T-cell (primary cell): ENCODE data around the gene NFIC. TPM values are rescaled to one million over a fixed set of nuclear protein-coding genes. Genes with fewer than 3 reads are reported as not detected.

Experiments used
- ATAC-seq, 4 experiments: fragments of 200-7000 bp in 3 of 4; fragments of 150-1000 bp in 1 of 4; cut with Tn5 transposase; replicated peaks in 1 of 4; 1 replicate in 3 of 4; 2 replicates in 1 of 4; pipeline ENCODE4 v1.10.0; 2021; ENCODE audit warnings: moderate library complexity in 3 of 4, mild to moderate bottlenecking in 2 of 4, moderate number of reproducible peaks in 1 of 4
- CTCF ChIA-PET, 2 donors: fragments of 300-600 bp; sonication (Branson Sonifier 250); formaldehyde crosslinking; loops; one replicate each; lab custom pipeline; 2022; ENCODE audit warnings: antibody characterized with exemption in 2 of 2; lab: Charles Lee
- POLR2A ChIA-PET, 2 donors: fragments of 300-600 bp; sonication (Branson Sonifier 250); formaldehyde crosslinking; loops; one replicate each; lab custom pipeline; 2022; ENCODE audit warnings: antibody characterized with exemption in 2 of 2; lab: Charles Lee
- DNase-seq, 35 experiments: peaks; one replicate each; pipeline versions ENCODE4 v3.0.0 to v3.0.0-alpha.2; 2013 to 2023
- H3K27ac ChIP-seq: one replicate; pipeline ENCODE4 v1.5.1; 2013; ENCODE audit warnings: low read length
- H3K27me3 ChIP-seq, 2 experiments: replicated peaks in 1 of 2; 1 replicate in 1 of 2; 2 replicates in 1 of 2; pipeline versions ENCODE4 v1.6.1 to v1.7.0; 2013; ENCODE audit warnings: low read length in 1 of 2, mixed read lengths in 1 of 2; ENCODE audit not compliant: control insufficient read depth in 2 of 2, insufficient read depth in 2 of 2; ENCODE audit errors: extremely low read depth in 1 of 2
- H3K36me3 ChIP-seq, 2 donors: 1 replicate in 1 of 2; 2 replicates in 1 of 2; pipeline versions ENCODE4 v1.6.1 to v1.7.0; 2013; ENCODE audit warnings: low read length in 1 of 2; ENCODE audit not compliant: control insufficient read depth in 2 of 2, insufficient read depth in 1 of 2; ENCODE audit errors: extremely low read depth in 1 of 2
- H3K4me1 ChIP-seq, 2 experiments: 1 replicate in 1 of 2; 2 replicates in 1 of 2; pipeline versions ENCODE4 v1.6.1 to v1.7.0; 2013; ENCODE audit warnings: low read length in 2 of 2, mixed read lengths in 1 of 2; ENCODE audit not compliant: insufficient read depth in 2 of 2, control insufficient read depth in 1 of 2; ENCODE audit errors: extremely low read depth in 1 of 2
- H3K4me3 ChIP-seq, 2 donors: 1 replicate in 1 of 2; 2 replicates in 1 of 2; pipeline versions ENCODE4 v1.5.1 to v1.7.0; 2013; ENCODE audit warnings: mild to moderate bottlenecking in 2 of 2, low read length in 1 of 2, moderate library complexity in 1 of 2; ENCODE audit not compliant: control insufficient read depth in 1 of 2; ENCODE audit errors: extremely low read depth in 1 of 2
- H3K9me3 ChIP-seq: 2 replicates; pipeline ENCODE4 v1.7.0; 2013
- H3K27ac Mint-ChIP-seq, 2 donors: one replicate each; pipeline ENCODE4 v1.8.0; 2020 to 2021; ENCODE audit warnings: mild to moderate bottlenecking in 2 of 2, mixed read lengths in 2 of 2
- H3K27me3 Mint-ChIP-seq, 2 donors: one replicate each; pipeline ENCODE4 v1.8.0; 2021 to 2022; ENCODE audit warnings: mixed read lengths in 2 of 2
- H3K36me3 Mint-ChIP-seq: one replicate; pipeline ENCODE4 v1.8.0; 2021; ENCODE audit warnings: mixed read lengths
- H3K4me1 Mint-ChIP-seq, 3 donors: one replicate each; pipeline ENCODE4 v1.8.0; 2020 to 2022; ENCODE audit warnings: mixed read lengths in 3 of 3, mild to moderate bottlenecking in 1 of 3
- H3K4me3 Mint-ChIP-seq, 3 donors: one replicate each; pipeline ENCODE4 v1.8.0; 2020 to 2022; ENCODE audit warnings: mild to moderate bottlenecking in 3 of 3, mixed read lengths in 3 of 3, moderate library complexity in 3 of 3
- H3K9me3 Mint-ChIP-seq, 3 donors: one replicate each; pipeline ENCODE4 v1.8.0; 2020 to 2022; ENCODE audit warnings: mixed read lengths in 3 of 3
- WGBS: methylation state at CpG from one replicate; pipeline ENCODE4 v1.1.5; 2013; ENCODE audit warnings: missing lambda C conversion rate; ENCODE audit not compliant: insufficient coverage; 5-methylcytosine and 5-hydroxymethylcytosine counted together
- total RNA-seq, 35 experiments: library from RNA in 6 of 35; stranded (reverse) in 6 of 35; fragments of 120-200 nt in 1 of 35; gene quantifications; one replicate each; pipeline versions ENCODE4 v1.2.1 to v1.2.4 and lab custom pipeline; 2013 to 2026

The NFIC gene
- total RNA-seq, 5 donors from 2014 or later (not counting 1 experiment from before 2014, with no cell fraction given) = 27.1 to 41.7 (median 37.2) TPM

DNA sequence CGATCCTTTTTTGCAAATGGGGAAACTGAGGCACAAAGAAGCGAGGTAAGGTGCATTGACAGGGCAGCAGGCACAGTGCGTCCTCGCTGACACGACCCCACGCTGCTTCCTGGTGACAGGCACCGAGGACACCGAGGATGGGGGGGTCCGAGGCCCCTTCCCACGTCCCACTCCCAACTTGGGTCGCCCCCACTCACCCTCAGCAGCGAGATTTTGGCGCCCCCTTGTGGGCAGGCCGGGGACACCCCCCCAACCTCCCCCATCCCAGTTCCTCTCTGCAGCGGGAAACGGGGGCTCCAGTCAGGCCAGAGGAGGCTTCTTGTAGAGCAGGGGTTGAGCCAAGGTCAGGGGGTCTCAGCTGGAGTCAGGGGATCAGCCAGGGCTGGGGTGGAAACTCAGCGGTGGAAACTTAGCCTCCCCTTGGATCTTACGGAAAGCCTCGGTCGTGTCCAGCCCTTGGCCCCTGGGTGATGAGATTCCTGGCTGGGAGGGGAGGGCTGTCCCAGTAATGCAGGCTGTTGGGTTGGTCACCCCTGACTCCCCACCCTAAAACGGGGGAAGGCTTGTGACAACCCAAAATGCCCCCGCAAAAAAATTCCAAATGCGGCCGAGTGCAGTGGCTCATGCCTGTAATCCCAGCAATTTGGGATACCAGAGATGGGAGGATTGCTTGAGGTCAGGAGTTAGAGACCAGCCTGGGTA, 105.7 kb downstream of the NFIC start:
- Histone ChIP-seq H3K27me3 (peaks cover 0 to 27% of the 10 kb centered on the region in 2 experiments), H3K9me3 (no peaks in the 10 kb centered on the region), H3K4me1 (no peaks in the 10 kb centered on the region), H3K36me3 (no peaks in the 10 kb centered on the region), H3K4me3 (no peak overlapping the region), H3K27ac (no peak overlapping the region)
- H3K27ac Mint-ChIP-seq = no peak overlapping the region
- peak in 1 of 4 experiments; percentile 48 for ATAC-seq
- no peaks in the 10 kb centered on the region for H3K4me1 Mint-ChIP-seq
- WGBS = 62% methylated on average over 4 of the region's 24 CpGs
- CTCF ChIA-PET = interaction anchor here (0.7 to 1.0 kb wide), 4 partner anchors 9 to 144 kb away, joined by 3 to 4 read pairs (median 4); no protein-coding TSS in a partner anchor
- H3K36me3 Mint-ChIP-seq = no peaks in the 10 kb centered on the region
- H3K4me3 Mint-ChIP-seq = no peak overlapping the region
- peaks cover 0 to 1% of the 10 kb centered on the region in 2 donors for H3K27me3 Mint-ChIP-seq
- DNase-seq = peak in 21 of 35 experiments; percentile 11 to 59 (median 25)
- POLR2A ChIA-PET = no interaction called here
- H3K9me3 Mint-ChIP-seq = no peaks in the 10 kb centered on the region

DNA sequence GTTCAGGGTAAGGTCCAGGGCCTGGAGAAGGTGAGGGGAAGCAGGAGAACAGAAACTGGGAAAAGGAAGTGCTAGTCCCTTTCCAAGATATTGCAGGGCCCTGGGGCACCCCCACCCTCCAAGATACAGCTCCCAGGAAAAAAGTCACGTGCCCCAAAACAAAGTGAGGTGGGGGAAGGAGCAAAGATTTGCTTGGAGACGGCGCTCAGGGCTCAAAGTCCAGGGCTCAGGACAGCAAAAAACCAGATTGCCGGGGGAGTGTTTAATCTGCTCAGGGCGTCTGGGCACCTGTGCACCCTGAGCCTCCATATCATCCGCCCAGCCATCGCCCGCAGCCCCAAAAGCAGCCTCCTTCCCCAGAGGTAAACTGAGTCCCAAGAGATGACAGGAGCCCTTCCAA, 107.6 kb downstream of the NFIC start:
- no peaks in the 10 kb centered on the region for H3K9me3 ChIP-seq
- no peak overlapping the region for H3K27ac ChIP-seq
- peaks cover 0 to 1% of the 10 kb centered on the region in 2 donors for H3K27me3 Mint-ChIP-seq
- H3K4me1 Mint-ChIP-seq = peaks cover 9 to 13% (median 10%) of the 10 kb centered on the region in 3 donors
- no peak overlapping the region for H3K4me3 Mint-ChIP-seq
- H3K4me3 ChIP-seq = no peak overlapping the region
- H3K36me3 ChIP-seq = no peaks in the 10 kb centered on the region
- peaks cover 2 to 11% of the 10 kb centered on the region in 2 experiments for H3K4me1 ChIP-seq
- ChIA-PET POLR2A (no interaction called here), CTCF (no interaction called here)
- WGBS = 83% methylated on average over 5 of the region's 8 CpGs
- H3K36me3 Mint-ChIP-seq = no peaks in the 10 kb centered on the region
- no peak for DNase-seq
- ATAC-seq = no peak
- H3K9me3 Mint-ChIP-seq = no peaks in the 10 kb centered on the region
- H3K27me3 ChIP-seq = peaks cover 0 to 27% of the 10 kb centered on the region in 2 experiments
- no peak overlapping the region for H3K27ac Mint-ChIP-seq

- peaks cover 9 to 19% (median 13%) of the 10 kb centered on the region in 3 donors for H3K4me1 Mint-ChIP-seq
- H3K27me3 Mint-ChIP-seq = peaks cover 0 to 1% of the 10 kb centered on the region in 2 donors
- POLR2A ChIA-PET = no interaction called here
- no peaks in the 10 kb centered on the region for H3K36me3 Mint-ChIP-seq
- Histone ChIP-seq H3K36me3 (no peaks in the 10 kb centered on the region), H3K27ac (no peak overlapping the region), H3K4me3 (no peak overlapping the region), H3K4me1 (peaks cover 2 to 17% of the 10 kb centered on the region in 2 experiments), H3K27me3 (peaks cover 0 to 31% of the 10 kb centered on the region in 2 experiments), H3K9me3 (no peaks in the 10 kb centered on the region)
- CTCF ChIA-PET = no interaction called here
- WGBS = 78% methylated on average over 1 of the region's 2 CpGs
- ATAC-seq = no peak
- DNase-seq = no peak
- no peak overlapping the region for H3K4me3 Mint-ChIP-seq
- no peak overlapping the region for H3K27ac Mint-ChIP-seq
- H3K9me3 Mint-ChIP-seq = no peaks in the 10 kb centered on the region
Measured at GRCh38 chr19:3474614-3475013, 108.2 kb downstream of the NFIC start.

DNA sequence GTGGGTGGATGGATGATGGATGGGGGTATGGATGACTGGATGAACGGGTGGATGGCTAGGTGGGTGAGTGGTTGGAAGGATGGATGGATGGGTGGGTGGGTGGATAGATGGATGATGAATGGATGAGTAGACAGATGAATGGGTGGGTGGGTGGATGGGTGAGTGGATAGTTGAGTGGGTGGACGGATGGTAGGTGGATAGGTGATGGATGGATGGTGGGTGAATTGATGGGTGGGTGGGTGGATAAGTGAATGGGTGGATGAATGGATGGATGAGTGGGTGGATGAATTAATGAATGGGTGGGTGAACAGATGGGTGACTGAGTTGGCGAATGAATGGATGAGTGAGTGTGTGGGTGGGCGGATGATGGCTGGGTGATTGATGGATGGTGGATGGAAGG, 109.1 kb downstream of the NFIC start:
- no peak overlapping the region for H3K4me3 ChIP-seq
- ChIA-PET POLR2A (no interaction called here), CTCF (no interaction called here)
- DNase-seq (no peak), ATAC-seq (no peak)
- no peaks in the 10 kb centered on the region for H3K9me3 ChIP-seq
- peaks cover 2 to 23% of the 10 kb centered on the region in 2 experiments for H3K4me1 ChIP-seq
- H3K4me1 Mint-ChIP-seq = peaks cover 9 to 23% (median 13%) of the 10 kb centered on the region in 3 donors
- H3K27ac Mint-ChIP-seq = no peak overlapping the region
- H3K36me3 ChIP-seq = no peaks in the 10 kb centered on the region
- H3K36me3 Mint-ChIP-seq = no peaks in the 10 kb centered on the region
- peaks cover 0 to 31% of the 10 kb centered on the region in 2 experiments for H3K27me3 ChIP-seq
- WGBS = 82% methylated on average over 4 of the region's 4 CpGs
- no peak overlapping the region for H3K4me3 Mint-ChIP-seq
- H3K9me3 Mint-ChIP-seq = no peaks in the 10 kb centered on the region
- H3K27ac ChIP-seq = no peak overlapping the region
- H3K27me3 Mint-ChIP-seq = peaks cover 0 to 1% of the 10 kb centered on the region in 2 donors

- DNase-seq = no peak
- WGBS = 96% methylated on average over 2 of the region's 2 CpGs
- Histone ChIP-seq H3K4me3 (no peak overlapping the region), H3K27ac (no peak overlapping the region), H3K27me3 (peaks cover 0 to 31% of the 10 kb centered on the region in 2 experiments), H3K9me3 (no peaks in the 10 kb centered on the region), H3K4me1 (peaks cover 2 to 23% of the 10 kb centered on the region in 2 experiments), H3K36me3 (no peaks in the 10 kb centered on the region)
- no peak overlapping the region for H3K4me3 Mint-ChIP-seq
- H3K36me3 Mint-ChIP-seq = no peaks in the 10 kb centered on the region
- ChIA-PET CTCF (interaction anchor here in 1 of 2 donors (0.8 kb wide), 1 partner anchor 35 kb away, joined by 3 read pairs; no protein-coding TSS in a partner anchor), POLR2A (no interaction called here)
- no peak overlapping the region for H3K27ac Mint-ChIP-seq
- ATAC-seq = no peak
- H3K4me1 Mint-ChIP-seq = peaks cover 9 to 23% (median 13%) of the 10 kb centered on the region in 3 donors
- peaks cover 0 to 1% of the 10 kb centered on the region in 2 donors for H3K27me3 Mint-ChIP-seq
- H3K9me3 Mint-ChIP-seq = no peaks in the 10 kb centered on the region
Measured at GRCh38 chr19:3476830-3477229, 110.4 kb downstream of the NFIC start.

DNA sequence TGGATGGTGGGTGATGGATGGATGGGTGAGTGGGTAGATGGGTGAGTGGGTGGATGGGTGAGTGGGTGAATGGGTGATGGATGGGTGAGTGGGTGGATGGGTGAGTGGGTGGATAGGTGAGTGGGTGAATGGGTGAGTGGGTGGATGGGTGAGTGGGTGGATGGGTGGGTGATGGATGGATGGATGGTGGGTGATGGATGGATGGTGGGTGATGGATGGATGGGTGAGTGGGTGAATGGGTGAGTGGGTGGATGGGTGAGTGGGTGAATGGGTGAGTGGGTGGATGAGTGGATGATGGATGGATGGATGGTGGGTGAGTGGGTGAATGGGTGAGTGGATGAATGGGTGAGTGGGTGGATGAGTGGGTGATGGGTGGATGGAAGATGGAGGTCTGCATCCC, 111.1 kb downstream of the NFIC start:
- POLR2A ChIA-PET = interaction anchor here in 1 of 2 donors (0.6 kb wide), 1 partner anchor 1549 kb away, joined by 3 read pairs; no protein-coding TSS in a partner anchor
- H3K4me1 Mint-ChIP-seq = peaks cover 9 to 23% (median 13%) of the 10 kb centered on the region in 3 donors
- no peaks in the 10 kb centered on the region for H3K9me3 ChIP-seq
- peaks cover 0 to 1% of the 10 kb centered on the region in 2 donors for H3K27me3 Mint-ChIP-seq
- H3K4me3 Mint-ChIP-seq = no peak overlapping the region
- no peak overlapping the region for H3K27ac ChIP-seq
- no peak for DNase-seq
- CTCF ChIA-PET = no interaction called here
- no peak for ATAC-seq
- H3K36me3 Mint-ChIP-seq = no peaks in the 10 kb centered on the region
- no peak overlapping the region for H3K27ac Mint-ChIP-seq
- H3K4me1 ChIP-seq = peaks cover 2 to 23% of the 10 kb centered on the region in 2 experiments
- no peaks in the 10 kb centered on the region for H3K36me3 ChIP-seq
- H3K9me3 Mint-ChIP-seq = no peaks in the 10 kb centered on the region
- no peak overlapping the region for H3K4me3 ChIP-seq
- peaks cover 0 to 25% of the 10 kb centered on the region in 2 experiments for H3K27me3 ChIP-seq
